ENCODE results near the gene SETD4. TPM values are rescaled to one million over a fixed set of nuclear protein-coding genes. Genes with fewer than 3 reads are reported as not detected.

Gene SETD4
- total and polyA plus RNA-seq, 2 donors (not counting 1 experiment from before 2014, with no cell fraction given): 15.1 to 48.5 TPM

GRCh38 chr21:36068748-36069398 is 8.5 kb upstream of the SETD4 start:
- Histone ChIP-seq H3K27ac (ENCODE audit: low read length in 2 of 2) (no peak overlapping the region), H3K36me3 (replicated peaks in 1 of 2; ENCODE audit: control extremely low read depth in 1 of 2, control insufficient read depth in 1 of 2, extremely low read depth in 1 of 2, insufficient read depth in 2 of 2, low read length in 1 of 2) (peaks cover 0 to 16% of the 10 kb centered on the region in 2 experiments), H3K4me1 (ENCODE audit: control insufficient read depth in 2 of 2, insufficient read depth in 2 of 2, low read length in 2 of 2) (peaks cover 11 to 20% of the 10 kb centered on the region in 2 donors), H3K4me2 (replicated peaks; ENCODE audit: low read depth, low read length, poor library complexity, severe bottlenecking) (peak overlapping the region; percentile 84), H3K9me3 (ENCODE audit: control extremely low read depth in 1 of 3, control insufficient read depth in 2 of 3, insufficient read depth in 1 of 3, low read length in 2 of 3) (peaks cover 2 to 12% (median 11%) of the 10 kb centered on the region in 3 donors), H3K9ac (ENCODE audit: low read length) (no peak overlapping the region), H4K20me1 (ENCODE audit: control insufficient read depth, insufficient read depth, low read length, poor library complexity, severe bottlenecking) (no peaks in the 10 kb centered on the region), H2AFZ (ENCODE audit: insufficient read depth, low read depth, low read length, poor library complexity, severe bottlenecking) (no peak overlapping the region), H3K27me3 (replicated peaks in 1 of 4; ENCODE audit: control extremely low read depth in 1 of 4, control insufficient read depth in 3 of 4, insufficient read depth in 4 of 4, low read length in 3 of 4) (no peaks in the 10 kb centered on the region), H3K4me3 (ENCODE audit: control extremely low read depth in 1 of 5, extremely low read depth in 1 of 5, insufficient read depth in 1 of 5, low read depth in 2 of 5, low read length in 4 of 5) (peak overlapping the region in 1 of 5 experiments; percentile 77), H3K79me2 (ENCODE audit: control insufficient read depth, insufficient read depth, low read length) (no peaks in the 10 kb centered on the region)
- Mint-ChIP-seq H3K4me3 (peak overlapping the region; percentile 33), H3K27ac (no peak overlapping the region), H3K27me3 (no peaks in the 10 kb centered on the region), H3K4me1 (peaks cover 31% of the 10 kb centered on the region), H3K9me3 (ENCODE audit: insufficient read depth) (peaks cover 2% of the 10 kb centered on the region)
- intact Hi-C loops (cut with micrococcal nuclease): loop anchor here (1.0 to 10.0 kb wide), 7 partner anchors 8 to 1994 kb away; partner anchors contain the start of genes DOP1B, DYRK1A, MRPS6 and SETD4
- ChIA-PET POLR2A (interaction anchor here (0.9 to 2.8 kb wide), 3 partner anchors 9 to 36 kb away, joined by 3 to 28 read pairs (median 8); partner anchors contain the start of gene SETD4), CTCF (interaction anchor here (0.9 to 1.1 kb wide), 3 partner anchors 9 to 36 kb away, joined by 3 to 4 read pairs (median 3); partner anchors contain the start of gene SETD4)
- TF ChIP-seq CTCF (IDR thresholded peaks at IDR 0.05) (no peak), EZH2 (IDR thresholded peaks at IDR 0.05; ENCODE audit: borderline replicate concordance, insufficient read depth, low read depth, low read length, poor library complexity, severe bottlenecking) (no peak)
- ATAC-seq (ENCODE audit: low read depth): no peak
- no peak for DNase-seq
- WGBS (ENCODE audit: insufficient coverage): 87% methylated on average over 3 of the region's 5 CpGs

- Mint-ChIP-seq H3K4me3 (no peak overlapping the region), H3K27me3 (no peaks in the 10 kb centered on the region), H3K9me3 (ENCODE audit: insufficient read depth) (peaks cover 2% of the 10 kb centered on the region), H3K4me1 (peaks cover 15% of the 10 kb centered on the region), H3K27ac (no peak overlapping the region)
- TF ChIP-seq CTCF (IDR thresholded peaks at IDR 0.05) (no peak), EZH2 (IDR thresholded peaks at IDR 0.05; ENCODE audit: borderline replicate concordance, insufficient read depth, low read depth, low read length, poor library complexity, severe bottlenecking) (no peak)
- no CpG with 5 or more reads among the region's 3 CpGs for WGBS (ENCODE audit: insufficient coverage)
- no peak overlapping the region for H2AFZ ChIP-seq (ENCODE audit: insufficient read depth, low read depth, low read length, poor library complexity, severe bottlenecking)
- H3K27ac ChIP-seq (ENCODE audit: low read length in 2 of 2): no peak overlapping the region
- no peaks in the 10 kb centered on the region for H3K79me2 ChIP-seq (ENCODE audit: control insufficient read depth, insufficient read depth, low read length)
- ATAC-seq (ENCODE audit: low read depth) (no peak), DNase-seq (no peak)
- H3K4me3 ChIP-seq (ENCODE audit: control extremely low read depth in 1 of 5, extremely low read depth in 1 of 5, insufficient read depth in 1 of 5, low read depth in 2 of 5, low read length in 4 of 5): no peak overlapping the region
- no peak overlapping the region for H3K4me2 ChIP-seq (replicated peaks; ENCODE audit: low read depth, low read length, poor library complexity, severe bottlenecking)
- H3K9ac ChIP-seq (ENCODE audit: low read length): no peak overlapping the region
- H4K20me1 ChIP-seq (ENCODE audit: control insufficient read depth, insufficient read depth, low read length, poor library complexity, severe bottlenecking): no peaks in the 10 kb centered on the region
- H3K9me3 ChIP-seq (ENCODE audit: control extremely low read depth in 1 of 3, control insufficient read depth in 2 of 3, insufficient read depth in 1 of 3, low read length in 2 of 3): peaks cover 2 to 12% (median 11%) of the 10 kb centered on the region in 3 donors
- H3K27me3 ChIP-seq (replicated peaks in 1 of 4; ENCODE audit: control extremely low read depth in 1 of 4, control insufficient read depth in 3 of 4, insufficient read depth in 4 of 4, low read length in 3 of 4): no peaks in the 10 kb centered on the region
- H3K36me3 ChIP-seq (replicated peaks in 1 of 2; ENCODE audit: control extremely low read depth in 1 of 2, control insufficient read depth in 1 of 2, extremely low read depth in 1 of 2, insufficient read depth in 2 of 2, low read length in 1 of 2): no peaks in the 10 kb centered on the region
- intact Hi-C loops (cut with micrococcal nuclease): loop anchor here (10.0 kb wide), 3 partner anchors 1199 to 1991 kb away; partner anchors contain the start of genes DYRK1A, MRPS6, SLC5A3 and VPS26C
- H3K4me1 ChIP-seq (ENCODE audit: control insufficient read depth in 2 of 2, insufficient read depth in 2 of 2, low read length in 2 of 2): peaks cover 14 to 19% of the 10 kb centered on the region in 2 donors
- ChIA-PET CTCF (interaction anchor here (0.7 to 1.3 kb wide), 2 partner anchors 39 to 44 kb away, joined by 3 to 5 read pairs; no protein-coding TSS in a partner anchor), POLR2A (no interaction called here)
Measured at GRCh38 chr21:36065497-36066036, 5.2 kb upstream of the SETD4 start.
